Bronchial epithelial cell (primary cell): ENCODE results near the gene ZC3HAV1L. TPM values are rescaled to one million over a fixed set of nuclear protein-coding genes. Genes with fewer than 3 reads are reported as not detected.

ENCODE experiments used
- DNase-seq: peaks from one replicate; pipeline ENCODE4 v3.0.0-alpha.2; 2010; ENCODE audit warnings: low read depth
- FAIRE-seq: peaks from 2 replicates; lab custom pipeline; 2011; peaks lifted over from hg19 to GRCh38; lab: Jason Lieb, UNC
- H3K27me3 ChIP-seq: 2 replicates; pipeline ENCODE4 v1.5.1; 2011; ENCODE audit warnings: low read length; ENCODE audit not compliant: control insufficient read depth, insufficient read depth
- H3K36me3 ChIP-seq: 2 replicates; pipeline ENCODE4 v1.5.1; 2011; ENCODE audit warnings: low read length; ENCODE audit not compliant: control insufficient read depth, insufficient read depth
- H3K4me3 ChIP-seq: 2 replicates; pipeline ENCODE4 v1.5.1; 2011; ENCODE audit warnings: mild to moderate bottlenecking, low read depth, low read length, control low read depth
- total RNA-seq: library from RNA; depleted of rRNA; stranded (reverse); fragments of >200 nt; gene quantifications from 2 replicates; pipeline ENCODE4 v1.2.1, GENCODE V29; 2014
- TF ChIP-seq, protein P1 (sequence below): IDR thresholded peaks from 2 replicates; pipeline ENCODE4 v1.5.1; 2011; ENCODE audit warnings: mild to moderate bottlenecking, moderate library complexity, low read length, control low read depth, inconsistent platforms; ENCODE audit not compliant: insufficient read depth, severe bottlenecking

The ZC3HAV1L gene
- total RNA-seq: 6.3 and 11.1 TPM in 2 replicates

- Histone ChIP-seq H3K4me3 (peak within 1 kb of the TSS; percentile 78), H3K36me3 (peaks cover 2% of the 10 kb centered on the region), H3K27me3 (no peaks in the 10 kb centered on the region)
- FAIRE-seq (no peak), DNase-seq (peak; percentile 32)
- TF ChIP-seq, protein P1, sequence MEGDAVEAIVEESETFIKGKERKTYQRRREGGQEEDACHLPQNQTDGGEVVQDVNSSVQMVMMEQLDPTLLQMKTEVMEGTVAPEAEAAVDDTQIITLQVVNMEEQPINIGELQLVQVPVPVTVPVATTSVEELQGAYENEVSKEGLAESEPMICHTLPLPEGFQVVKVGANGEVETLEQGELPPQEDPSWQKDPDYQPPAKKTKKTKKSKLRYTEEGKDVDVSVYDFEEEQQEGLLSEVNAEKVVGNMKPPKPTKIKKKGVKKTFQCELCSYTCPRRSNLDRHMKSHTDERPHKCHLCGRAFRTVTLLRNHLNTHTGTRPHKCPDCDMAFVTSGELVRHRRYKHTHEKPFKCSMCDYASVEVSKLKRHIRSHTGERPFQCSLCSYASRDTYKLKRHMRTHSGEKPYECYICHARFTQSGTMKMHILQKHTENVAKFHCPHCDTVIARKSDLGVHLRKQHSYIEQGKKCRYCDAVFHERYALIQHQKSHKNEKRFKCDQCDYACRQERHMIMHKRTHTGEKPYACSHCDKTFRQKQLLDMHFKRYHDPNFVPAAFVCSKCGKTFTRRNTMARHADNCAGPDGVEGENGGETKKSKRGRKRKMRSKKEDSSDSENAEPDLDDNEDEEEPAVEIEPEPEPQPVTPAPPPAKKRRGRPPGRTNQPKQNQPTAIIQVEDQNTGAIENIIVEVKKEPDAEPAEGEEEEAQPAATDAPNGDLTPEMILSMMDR: no peak
These were observed at the start of gene ZC3HAV1L for GRCh38 chr7:139035586-139036353. Gene ZC3HAV1L (minus strand): TSS chr7:139036042. CDS start chr7:139036017, 25 bp downstream.

GRCh38 chr7:139084709-139085108 is 48.9 kb upstream of the ZC3HAV1L start:
- no peak overlapping the region for H3K4me3 ChIP-seq
- DNase-seq: no peak
- FAIRE-seq: no peak
- TF ChIP-seq, protein P1: no peak
- no peaks in the 10 kb centered on the region for H3K27me3 ChIP-seq
- H3K36me3 ChIP-seq: peaks cover 18% of the 10 kb centered on the region

- Histone ChIP-seq H3K27me3 (no peaks in the 10 kb centered on the region), H3K4me3 (no peak overlapping the region), H3K36me3 (peaks cover 16% of the 10 kb centered on the region)
- DNase-seq (no peak), FAIRE-seq (no peak)
- TF ChIP-seq, protein P1: no peak
These were observed 45.7 kb upstream of the ZC3HAV1L start for GRCh38 chr7:139081584-139081983.

- H3K36me3 ChIP-seq: peaks cover 17% of the 10 kb centered on the region
- H3K27me3 ChIP-seq: no peaks in the 10 kb centered on the region
- H3K4me3 ChIP-seq: no peak overlapping the region
- FAIRE-seq: no peak
- TF ChIP-seq, protein P1: no peak
- no peak for DNase-seq
These were observed 45.1 kb upstream of the ZC3HAV1L start for GRCh38 chr7:139080905-139081304.

DNA sequence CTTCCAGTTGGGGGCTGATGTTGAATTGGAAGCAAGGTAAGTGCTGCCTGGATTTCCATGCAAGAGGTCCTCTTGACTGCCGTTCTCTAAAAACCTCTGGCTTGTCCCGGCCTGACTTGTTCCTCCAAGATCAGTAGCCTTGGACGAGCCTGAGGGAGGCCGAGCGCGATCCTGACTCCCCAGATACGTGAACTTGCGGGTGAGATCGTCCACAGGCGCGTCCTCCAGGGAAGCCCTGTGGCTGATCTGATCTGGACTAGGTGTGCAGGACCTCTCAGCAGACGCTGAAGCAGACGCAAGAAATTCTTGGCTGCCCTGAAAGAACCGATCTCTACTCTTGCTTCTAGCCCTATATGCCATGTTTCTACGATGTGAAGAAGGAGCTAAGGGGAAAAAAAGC is 44.0 kb upstream of the ZC3HAV1L start:
- TF ChIP-seq, protein P1: no peak
- Histone ChIP-seq H3K4me3 (no peak overlapping the region), H3K36me3 (peaks cover 17% of the 10 kb centered on the region), H3K27me3 (no peaks in the 10 kb centered on the region)
- no peak for DNase-seq
- FAIRE-seq: no peak
